NCI-H2029 treated with DMSO at 0.1 percent for 48 hours (cell line): ENCODE measurements around the gene DAW1.
A peak's percentile ranks its signal among the peaks of the same experiment; 100 is the strongest.

Source experiments
- DNase-seq: peaks from one replicate; lab custom pipeline; 2025; lab: John Stamatoyannopoulos, UW

Gene DAW1

DNA sequence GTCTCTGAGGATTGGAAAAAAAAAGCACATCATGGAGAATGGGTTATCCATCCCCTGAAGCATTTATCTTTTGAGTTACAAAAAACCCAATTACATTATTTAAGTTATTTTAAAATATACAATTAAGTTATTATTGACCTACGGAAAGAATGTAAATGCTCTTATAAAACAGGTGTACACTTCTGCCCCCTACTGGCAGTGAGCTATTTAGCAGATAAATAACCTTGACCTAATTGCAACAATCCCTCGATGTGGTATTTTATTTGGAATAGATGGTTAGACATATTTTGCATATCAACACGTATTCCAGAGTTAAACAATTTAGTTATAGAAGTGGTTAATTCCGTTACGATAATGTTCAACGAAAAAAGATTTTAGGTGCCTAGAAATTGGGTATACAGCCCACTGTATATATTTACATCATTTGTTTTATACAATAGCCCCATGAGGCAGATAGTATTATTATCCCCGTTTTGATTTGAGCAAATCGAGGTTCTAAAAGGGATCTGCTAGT, 9.1 kb upstream of the DAW1 start:
- peak; percentile 67 for DNase-seq

DNA sequence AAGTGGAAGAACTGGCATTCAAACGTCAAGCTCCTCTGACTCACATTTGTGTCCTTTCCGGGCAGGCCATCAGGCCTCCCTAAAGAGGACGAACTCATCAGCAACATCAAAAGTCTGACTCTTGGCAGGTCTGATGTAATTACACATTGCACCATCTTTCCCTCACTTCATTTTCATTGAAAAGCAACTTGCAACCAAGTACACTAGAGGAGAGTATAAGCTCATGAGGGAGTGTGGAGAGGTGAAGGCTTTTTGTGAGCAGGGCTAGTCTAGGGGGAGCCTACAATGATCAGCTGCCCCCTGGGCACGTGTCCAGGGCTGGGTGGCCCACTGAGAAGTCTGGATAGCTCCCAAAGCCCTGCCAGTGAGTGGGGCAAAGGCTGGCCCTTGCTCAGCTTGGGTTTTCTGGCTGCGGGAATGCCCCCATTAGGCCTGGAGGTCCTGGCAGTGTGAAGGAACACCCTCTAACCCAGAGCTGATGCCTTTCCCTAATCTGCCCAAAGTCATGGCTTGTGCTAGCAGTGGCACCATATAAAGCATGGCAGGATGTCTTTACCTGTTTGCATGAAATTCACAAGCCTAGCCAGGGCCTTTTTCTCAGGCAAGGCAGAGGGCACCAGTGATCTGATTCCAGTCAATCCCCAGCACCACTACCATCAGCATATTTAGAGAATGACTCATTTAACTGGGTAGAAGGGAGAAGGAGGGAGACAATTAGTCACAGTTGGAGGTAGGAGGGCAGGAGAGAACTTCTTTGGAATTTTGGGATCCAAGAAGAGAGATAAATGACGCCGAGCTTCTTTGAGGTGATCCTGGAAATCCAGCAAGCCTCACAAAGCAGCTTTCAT, 8.5 kb upstream of the DAW1 start:
- no peak for DNase-seq

DNA sequence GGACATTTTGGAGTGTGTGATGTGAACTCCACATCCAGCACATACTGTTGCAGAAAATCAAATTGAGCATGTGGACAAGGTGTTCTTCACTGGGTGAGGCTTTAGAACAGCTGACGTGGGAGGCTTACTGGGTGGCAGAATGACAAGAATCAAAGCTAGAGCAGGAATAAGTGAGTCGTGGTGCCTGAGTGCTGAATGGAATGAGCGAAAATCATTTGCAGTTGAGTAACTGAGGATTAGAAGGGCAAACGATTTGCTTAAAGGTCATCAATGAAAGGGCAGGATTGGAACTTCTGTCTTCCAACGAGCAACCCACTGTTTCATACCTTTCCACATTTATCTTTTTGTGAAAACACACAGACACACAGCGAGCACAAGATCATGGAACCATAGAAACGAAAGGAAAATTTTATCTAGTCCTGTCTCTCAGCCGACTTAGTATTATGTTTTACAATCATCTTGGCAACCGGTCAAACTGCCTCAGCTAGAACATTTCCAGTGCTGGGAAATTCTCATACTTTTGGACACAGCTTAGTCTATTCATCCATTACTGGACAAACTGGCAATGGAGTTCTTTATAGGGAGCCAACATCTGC, 7.2 kb upstream of the DAW1 start:
- no peak for DNase-seq

GRCh38 chr2:227865291-227865690, 6.1 kb upstream of the DAW1 start:
- no peak for DNase-seq

DNA sequence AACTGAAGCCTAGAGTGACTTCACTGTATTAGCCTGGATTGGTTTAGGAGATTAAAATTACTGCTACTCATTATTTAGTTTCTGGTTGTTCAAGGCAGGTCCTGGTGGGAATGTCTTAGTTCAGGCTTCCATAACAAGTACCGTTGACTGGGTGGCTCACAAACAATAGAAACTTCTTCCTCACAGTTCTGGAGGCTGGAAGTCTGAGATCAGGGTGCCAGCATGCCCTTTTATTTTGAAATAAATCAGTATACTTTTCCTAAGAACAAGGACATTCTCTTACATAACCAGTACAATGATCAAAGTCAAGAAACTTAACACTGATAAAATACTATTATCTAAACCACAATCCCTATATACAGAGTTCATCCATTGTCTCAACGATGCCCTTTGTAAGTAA, 4.0 kb upstream of the DAW1 start:
- DNase-seq: no peak

DNA sequence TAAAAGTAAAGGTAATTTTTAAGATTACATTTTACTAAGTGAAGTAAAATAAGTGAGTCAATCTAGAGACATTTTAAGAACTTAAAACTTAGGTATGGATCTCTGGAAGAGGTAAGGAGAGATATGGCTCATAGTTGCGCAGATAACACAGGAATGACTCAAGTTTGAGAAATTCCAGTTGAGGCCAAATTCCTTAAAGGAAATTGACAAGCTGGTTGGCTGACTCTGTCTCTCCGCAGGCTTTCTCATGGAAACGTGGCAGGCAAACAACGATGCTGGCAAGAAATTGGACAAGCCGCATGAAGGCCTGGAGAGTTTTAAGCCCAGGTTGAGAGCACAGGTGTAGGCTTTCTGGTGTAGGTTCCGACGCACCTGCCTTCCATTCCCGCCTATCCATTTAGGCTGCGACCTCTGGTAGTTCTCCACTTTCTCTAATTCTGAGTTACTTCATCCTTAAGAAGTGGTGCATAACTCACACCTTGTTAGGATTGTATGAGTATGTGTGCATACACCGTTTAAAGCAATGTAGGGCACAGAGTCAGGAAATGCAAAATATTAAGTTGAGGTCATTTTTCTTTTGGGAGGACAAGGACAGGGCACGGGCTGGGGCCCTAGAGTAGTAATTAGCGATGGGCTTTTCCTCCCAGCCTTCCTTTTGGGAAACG, 589 bp upstream of the DAW1 start:
- no peak for DNase-seq

- no peak for DNase-seq
These were observed 1.2 kb downstream of the DAW1 start for GRCh38 chr2:227872676-227873075.

DNA sequence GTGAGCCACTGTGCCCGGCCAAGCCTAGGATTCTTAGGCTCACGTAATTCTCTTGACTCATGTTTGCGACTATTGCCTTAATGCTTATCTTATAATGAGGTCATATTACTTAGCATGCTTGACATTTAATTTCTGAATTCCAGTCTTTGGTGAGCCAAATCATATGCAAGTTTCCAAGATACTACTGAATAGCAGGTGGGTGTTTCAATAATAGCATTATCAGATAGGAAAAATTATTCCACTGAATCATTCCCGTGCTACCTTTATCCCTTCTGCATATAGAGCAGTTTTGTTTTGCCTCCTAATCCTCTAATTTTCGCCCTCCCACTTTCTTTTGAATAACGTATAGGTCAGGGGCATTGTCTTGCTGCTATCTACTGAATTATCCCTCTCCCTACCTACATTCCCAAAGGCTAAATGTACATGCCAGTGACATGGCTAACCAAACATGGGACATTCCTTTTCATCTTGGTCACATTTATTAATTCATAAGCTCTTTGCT, 4.9 kb downstream of the DAW1 start:
- DNase-seq: no peak

DNA sequence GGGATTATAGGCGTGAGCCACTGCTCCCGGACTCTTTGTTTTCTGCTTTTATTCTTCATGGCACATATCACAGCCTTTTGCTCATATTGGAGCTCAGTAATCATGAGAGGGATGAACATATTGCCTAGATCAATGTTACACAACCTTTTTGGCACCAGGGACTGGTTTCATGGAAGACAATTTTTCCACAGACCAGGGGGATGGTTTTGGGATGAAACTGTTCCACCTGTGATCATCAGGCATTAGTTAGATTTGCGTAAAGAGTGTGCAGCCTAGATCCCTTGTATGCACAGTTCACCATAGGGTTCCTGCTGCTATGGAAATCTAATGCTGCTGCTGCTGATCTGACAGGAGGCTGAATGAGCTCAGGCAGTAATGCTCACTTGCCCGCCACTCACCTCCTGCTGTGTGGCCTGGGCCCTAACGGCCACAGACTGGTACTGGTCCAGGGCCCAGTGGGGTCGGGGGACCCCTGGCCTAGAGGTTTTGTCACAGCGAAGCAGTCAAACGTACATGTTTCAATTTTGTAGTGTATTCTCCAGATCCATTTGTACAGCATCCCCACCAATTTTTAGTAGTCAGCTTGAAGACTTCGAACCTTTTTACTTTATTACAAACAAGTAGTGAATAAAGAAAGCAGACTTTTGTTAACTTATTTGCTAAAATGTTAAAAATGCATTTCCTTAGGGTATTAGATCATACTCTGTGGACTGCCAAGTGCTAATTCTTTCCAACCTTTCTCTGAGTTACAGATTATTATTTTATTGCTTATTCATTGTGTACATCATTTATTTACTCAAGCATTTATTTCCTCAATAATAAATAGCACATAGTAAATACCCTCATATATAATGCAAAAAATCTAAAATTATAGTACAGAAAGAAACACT, 6.2 kb downstream of the DAW1 start:
- DNase-seq: no peak

GRCh38 chr2:227880460-227880859, 9.0 kb downstream of the DAW1 start:
- DNase-seq: no peak

DNA sequence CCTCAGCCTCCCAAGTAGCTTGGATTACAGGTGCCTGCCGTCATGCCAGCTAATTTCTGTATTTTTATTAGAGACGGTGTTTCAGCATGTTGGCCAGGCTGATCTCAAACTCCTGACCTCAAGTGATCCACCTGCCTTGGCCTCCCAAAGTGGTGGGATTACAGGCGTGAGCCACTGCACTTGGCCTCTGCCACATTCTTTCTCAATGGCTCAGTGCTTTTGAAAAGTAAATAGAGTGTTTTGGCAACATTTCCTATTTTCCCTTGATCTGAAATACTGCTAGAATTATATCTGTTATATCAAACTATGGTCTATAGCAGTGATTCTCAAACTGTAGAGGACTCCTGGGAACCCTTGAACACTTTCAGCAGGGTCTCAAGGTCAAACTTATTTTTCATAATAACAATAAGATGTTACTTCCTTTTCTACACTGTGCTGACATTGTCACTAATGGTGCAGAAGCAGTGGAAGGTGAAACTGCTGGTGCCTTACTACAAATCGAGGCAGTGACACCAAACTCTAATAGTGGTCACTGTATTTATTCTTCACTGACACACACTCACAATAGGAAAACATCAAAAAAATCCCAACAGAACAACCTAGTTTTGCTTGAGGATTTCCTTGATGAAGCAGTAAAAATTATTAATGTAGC, 10.6 kb downstream of the DAW1 start:
- DNase-seq: no peak

GRCh38 chr2:227884511-227884947, 13.1 kb downstream of the DAW1 start:
- DNase-seq: peak; percentile 8

GRCh38 chr2:227886149-227886548, 14.7 kb downstream of the DAW1 start:
- DNase-seq: no peak

- DNase-seq: no peak
These were observed 16.9 kb downstream of the DAW1 start for GRCh38 chr2:227888289-227888688.

DNA sequence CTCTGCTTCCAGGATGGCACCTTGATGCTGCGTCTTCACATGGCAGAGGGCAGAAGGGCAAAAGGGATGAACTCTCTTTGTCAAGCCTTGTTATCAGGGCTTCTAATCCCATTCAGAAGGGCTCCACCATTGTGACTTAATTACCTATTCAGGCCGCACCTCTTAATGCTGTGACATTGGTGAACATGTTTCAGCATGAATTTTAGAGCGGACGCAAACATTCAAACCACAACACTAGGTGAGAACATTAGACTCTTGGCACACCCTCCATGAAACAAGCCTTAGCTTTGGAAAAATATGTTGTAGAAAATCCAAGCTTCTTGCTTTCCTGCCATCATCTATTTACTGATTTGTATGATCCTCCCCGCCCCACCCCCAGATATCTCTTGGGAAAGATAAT, 17.9 kb downstream of the DAW1 start:
- no peak for DNase-seq

- peak; percentile 47 for DNase-seq
These were observed 19.2 kb downstream of the DAW1 start for GRCh38 chr2:227890495-227891079.

DNA sequence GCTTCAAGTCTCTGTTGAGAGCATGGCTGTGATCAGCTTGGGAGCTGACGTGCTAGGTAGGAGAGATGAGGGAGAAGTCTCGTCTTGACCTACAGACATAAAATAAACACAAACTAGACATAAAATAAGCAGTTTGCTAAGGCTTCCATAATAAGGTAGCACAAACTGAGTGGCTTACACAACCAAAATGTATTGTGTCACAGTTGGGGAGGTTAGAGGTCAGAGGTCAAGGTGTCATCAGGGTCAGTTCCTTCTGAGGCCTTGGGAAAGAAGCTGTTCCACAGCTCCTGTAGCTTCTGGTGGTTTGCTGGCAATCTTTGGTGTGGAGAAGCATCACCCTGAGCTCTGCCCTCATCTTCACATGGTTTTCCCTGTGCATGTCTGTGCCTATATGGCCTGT, 20.2 kb downstream of the DAW1 start:
- no peak for DNase-seq

DNA sequence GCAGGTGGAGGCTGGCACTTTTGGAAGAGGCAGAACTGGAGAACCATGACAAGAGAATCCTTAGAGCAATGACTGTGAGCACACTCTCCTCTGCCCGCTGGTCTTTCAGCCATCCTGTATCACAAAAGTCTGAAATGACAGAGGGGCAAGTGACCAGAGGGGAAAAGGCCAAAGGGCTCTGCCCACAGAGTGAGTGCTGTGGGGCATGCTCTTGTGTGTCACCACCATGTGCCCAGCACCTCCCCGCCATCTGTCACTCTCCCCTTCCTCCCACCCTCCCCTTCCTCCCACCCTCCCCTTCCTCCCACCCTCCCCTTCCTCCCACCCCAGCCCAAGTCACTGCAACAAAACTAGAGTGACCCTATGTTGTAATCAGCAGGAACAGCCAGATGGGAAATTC, 31.9 kb downstream of the DAW1 start:
- no peak for DNase-seq

- no peak for DNase-seq
These were observed 35.6 kb downstream of the DAW1 start for GRCh38 chr2:227906991-227907390.

DNA sequence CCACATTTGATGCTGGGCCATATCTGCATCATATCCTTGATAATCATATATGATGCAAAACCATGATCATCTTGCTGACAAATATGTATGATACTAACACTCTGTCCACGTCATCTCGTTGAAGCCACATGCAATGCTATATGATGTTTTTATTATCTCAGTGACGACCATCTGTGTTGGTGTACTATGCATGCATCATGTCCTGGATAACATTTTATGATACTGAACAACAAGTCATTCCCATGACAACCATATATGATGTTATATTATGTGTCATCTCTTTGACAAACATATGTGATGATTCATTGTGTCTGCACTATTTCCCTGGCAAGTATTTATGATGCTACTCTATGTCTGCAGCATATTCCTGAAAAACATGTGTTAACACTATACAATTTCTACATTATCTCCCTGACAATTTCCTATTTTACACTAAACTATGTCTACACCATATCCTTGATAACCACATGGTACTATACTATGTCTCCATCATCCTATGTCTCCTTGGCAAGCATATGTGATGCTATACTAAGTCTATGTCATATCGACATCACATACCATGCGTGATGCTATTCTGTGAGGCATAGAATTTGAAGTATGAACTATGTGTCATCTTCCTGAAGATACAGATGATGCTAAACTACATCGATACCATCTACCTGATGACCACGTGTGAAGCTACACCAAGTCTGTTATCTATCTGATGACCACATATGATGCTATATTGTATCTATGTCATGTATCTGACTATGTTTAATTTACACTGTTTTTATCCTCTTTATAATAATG, 37.0 kb downstream of the DAW1 start:
- no peak for DNase-seq
